ENCODE data around the gene CLCN7.
A peak's percentile ranks its signal among the peaks of the same experiment; 100 is the strongest.

The CLCN7 gene, protein sequence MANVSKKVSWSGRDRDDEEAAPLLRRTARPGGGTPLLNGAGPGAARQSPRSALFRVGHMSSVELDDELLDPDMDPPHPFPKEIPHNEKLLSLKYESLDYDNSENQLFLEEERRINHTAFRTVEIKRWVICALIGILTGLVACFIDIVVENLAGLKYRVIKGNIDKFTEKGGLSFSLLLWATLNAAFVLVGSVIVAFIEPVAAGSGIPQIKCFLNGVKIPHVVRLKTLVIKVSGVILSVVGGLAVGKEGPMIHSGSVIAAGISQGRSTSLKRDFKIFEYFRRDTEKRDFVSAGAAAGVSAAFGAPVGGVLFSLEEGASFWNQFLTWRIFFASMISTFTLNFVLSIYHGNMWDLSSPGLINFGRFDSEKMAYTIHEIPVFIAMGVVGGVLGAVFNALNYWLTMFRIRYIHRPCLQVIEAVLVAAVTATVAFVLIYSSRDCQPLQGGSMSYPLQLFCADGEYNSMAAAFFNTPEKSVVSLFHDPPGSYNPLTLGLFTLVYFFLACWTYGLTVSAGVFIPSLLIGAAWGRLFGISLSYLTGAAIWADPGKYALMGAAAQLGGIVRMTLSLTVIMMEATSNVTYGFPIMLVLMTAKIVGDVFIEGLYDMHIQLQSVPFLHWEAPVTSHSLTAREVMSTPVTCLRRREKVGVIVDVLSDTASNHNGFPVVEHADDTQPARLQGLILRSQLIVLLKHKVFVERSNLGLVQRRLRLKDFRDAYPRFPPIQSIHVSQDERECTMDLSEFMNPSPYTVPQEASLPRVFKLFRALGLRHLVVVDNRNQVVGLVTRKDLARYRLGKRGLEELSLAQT

DNA sequence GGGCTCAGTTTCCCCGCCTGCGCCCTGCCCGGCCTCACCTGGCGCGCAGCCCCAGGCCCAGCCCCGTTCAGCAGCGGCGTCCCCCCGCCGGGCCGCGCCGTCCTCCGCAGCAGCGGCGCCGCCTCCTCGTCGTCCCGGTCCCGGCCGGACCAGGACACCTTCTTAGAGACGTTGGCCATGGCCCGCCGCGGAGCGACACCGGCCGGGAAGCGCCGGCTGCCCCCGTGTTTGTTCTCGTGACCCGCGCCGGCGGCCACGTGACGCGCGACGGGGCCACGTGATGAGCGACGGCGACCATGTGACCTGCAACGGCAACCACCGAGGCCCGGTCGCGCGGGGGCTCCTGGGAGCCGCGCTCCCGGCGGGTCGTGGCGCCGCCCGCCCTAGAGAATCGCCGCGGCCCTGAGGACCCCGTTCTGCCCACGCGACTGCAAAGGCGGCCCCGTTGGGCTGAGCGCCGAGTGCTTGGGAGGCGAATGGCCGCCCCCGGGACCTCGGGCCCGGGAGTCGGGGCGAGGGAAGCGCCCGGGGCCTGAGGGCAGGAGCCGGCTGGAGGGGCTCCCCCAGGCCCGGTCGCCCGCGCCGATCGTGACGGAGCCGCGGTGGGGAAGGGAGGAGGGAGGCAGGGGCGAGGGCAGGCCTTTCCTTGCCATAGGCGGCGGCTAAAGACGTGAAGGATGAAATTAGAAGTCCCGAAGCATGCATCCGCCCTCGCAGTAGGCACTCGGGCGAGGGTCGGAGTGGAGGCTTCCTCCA lies at the start of gene CLCN7:
TSS of gene CLCN7 (minus strand) at position 233 of the 756 bp plus-strand sequence. CDS start at position 179, 54 bp downstream.
- DNase-seq (ENCODE audit: low spot score): peak; percentile 87

GRCh38 chr16:1524366-1524765 lies 49.5 kb upstream of the CLCN7 start:
- DNase-seq (ENCODE audit: low spot score): no peak

DNA sequence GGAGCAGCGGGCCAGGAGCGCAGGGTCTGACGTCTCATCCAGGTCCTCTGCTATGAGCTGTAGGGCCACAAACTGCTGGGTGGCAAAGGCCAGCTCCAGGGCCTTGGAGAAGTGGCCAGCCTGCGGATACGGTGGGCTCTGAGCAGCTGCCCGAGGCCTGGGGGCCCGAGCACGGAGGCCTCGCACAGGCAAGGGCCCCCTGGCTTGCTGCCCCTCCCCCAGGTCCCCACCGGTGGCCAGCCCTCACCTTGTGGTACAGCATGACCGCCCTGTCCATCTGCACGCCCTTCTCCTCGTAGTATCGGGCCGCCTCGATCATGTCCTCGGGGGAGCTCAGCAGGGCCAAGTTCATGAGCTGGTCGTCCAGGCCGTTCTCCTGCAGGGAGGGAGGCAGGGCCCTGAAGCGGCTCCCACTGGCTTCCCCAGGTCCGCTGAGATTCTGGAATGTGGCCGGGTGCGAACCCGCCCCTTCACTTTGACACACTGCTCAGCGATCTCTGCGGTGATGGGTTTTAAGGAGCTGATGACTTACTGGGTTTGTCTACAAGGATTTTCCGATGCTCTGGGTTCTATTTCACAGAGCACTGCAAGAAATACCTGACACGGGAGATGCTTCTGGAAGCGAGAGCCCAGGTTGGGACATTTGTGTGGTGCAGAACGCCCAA lies 48.9 kb upstream of the CLCN7 start:
- DNase-seq (ENCODE audit: low spot score): no peak

DNA sequence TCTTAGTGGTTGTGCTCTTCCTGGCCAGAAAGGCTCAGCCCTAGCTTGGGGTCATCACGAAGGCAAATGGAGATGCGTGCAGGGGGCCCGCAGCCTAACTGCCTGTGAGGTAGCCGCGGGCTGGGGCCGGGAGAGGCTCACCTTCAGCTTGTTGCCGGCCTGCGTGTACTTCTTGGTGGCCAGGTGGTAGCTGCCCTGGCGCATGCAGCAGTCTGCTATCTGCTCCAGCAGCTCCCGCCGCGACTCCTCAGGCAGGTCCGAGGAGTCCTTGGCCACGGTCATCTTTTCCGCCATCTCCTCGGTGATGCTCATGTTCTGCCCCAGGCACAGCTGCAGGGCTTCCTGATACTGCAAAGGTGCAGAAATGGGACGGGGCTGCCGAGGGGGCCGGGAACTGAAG lies 45.6 kb upstream of the CLCN7 start:
- DNase-seq (ENCODE audit: low spot score): no peak

DNA sequence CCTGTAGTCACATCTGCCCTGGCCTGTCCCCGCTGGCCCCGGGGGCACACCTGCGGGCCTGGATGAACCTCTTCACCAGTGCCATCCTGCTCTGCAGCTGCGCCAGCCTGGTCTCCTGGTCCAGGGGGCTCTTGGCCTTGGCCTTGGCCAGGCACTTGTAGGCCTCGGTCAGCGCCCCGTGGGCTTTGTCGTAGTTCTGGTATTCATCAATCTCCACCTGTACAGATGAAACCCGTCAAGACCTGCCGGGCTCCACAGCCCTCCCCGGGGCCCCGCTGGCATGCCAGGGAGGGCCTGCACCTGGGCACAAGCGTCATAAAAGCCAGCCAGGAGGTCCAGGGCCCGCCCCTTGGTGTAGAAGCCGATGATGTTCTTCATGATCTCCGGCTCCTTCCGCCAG lies 45.0 kb upstream of the CLCN7 start:
- no peak for DNase-seq (ENCODE audit: low spot score)

- no peak for DNase-seq (ENCODE audit: low spot score)
Measured at GRCh38 chr16:1518626-1519135, 43.9 kb upstream of the CLCN7 start.

DNA sequence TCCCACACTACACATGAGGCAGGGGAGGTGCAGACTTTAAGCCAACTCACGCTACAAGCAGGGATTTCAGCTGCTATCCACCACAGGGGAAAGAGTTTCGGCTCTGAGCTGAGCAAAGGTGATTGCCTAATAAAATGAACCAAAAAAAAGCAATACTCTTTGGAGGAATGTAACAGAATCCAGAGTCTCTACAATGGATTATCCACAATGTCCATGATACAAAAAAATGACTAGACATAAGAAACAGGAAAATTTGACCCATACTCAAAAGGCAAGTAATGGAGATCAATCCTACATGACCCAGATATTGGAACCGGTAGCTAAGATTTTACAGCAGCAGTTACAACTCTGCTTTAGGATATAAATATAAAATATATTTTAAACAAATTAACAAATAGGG lies 39.7 kb upstream of the CLCN7 start:
- DNase-seq (ENCODE audit: low spot score): no peak

DNA sequence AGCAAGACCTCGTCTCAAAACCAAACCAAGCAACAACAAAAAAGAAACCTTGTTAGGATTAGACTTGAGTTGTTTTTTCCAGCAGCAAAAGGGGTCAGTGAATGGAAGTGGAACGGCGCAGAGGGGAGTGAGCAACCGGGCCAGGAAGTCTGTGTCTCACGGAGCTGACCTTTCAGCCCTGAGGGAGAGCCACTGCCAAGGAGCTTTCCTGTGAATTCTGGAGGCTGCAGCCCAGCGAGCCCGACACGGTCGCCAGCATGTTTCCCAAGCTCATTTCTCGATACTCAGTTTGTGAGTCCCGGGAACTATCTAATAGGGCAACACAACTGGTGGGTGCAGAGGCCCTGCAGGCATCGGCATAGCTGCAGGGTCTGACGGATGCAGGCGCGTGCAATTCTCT lies 37.9 kb upstream of the CLCN7 start:
- no peak for DNase-seq (ENCODE audit: low spot score)

- DNase-seq (ENCODE audit: low spot score): no peak
Measured at GRCh38 chr16:1511662-1512569, 37.1 kb upstream of the CLCN7 start.

DNA sequence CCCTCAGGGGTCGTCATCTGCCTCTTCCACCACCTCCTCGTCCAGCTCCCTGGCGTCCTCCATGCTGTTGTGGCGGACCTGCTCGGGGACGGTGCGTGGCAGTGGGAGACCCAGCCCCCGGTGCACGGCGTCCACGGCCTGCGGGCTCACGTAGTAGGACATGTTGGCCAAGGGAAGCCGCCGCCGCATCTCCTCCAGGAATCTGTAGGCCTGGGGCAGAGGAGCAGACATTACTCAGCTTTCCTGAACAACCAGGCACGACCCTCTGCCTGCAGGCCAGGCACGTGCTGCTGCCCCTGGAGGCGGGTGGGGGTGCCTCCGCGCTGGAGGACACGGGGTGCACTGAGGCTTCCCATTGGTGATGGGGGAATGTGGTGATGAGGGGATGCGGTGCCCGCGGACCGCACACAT lies 36.1 kb upstream of the CLCN7 start:
- DNase-seq (ENCODE audit: low spot score): no peak

DNA sequence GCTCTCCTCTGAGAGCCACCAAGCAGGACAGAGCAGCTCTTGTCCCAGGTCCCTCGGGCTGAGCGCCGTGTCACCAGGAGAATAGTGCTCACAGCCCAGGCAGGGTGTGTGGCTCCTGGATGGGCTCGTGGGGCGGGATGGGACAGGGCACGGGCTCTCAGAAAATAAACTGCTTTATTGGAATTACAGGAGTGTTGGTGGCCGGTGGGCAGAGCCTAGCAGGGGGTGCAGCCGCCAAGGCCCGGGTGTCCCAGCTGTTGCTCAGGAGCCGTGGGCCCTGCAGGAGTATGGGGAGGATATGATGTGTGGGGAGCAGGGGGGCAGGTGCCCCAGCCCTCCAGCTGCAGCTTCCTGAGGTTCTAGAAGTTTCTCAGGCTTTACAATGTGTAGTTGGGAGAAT lies 35.4 kb upstream of the CLCN7 start:
- DNase-seq (ENCODE audit: low spot score): no peak

DNA sequence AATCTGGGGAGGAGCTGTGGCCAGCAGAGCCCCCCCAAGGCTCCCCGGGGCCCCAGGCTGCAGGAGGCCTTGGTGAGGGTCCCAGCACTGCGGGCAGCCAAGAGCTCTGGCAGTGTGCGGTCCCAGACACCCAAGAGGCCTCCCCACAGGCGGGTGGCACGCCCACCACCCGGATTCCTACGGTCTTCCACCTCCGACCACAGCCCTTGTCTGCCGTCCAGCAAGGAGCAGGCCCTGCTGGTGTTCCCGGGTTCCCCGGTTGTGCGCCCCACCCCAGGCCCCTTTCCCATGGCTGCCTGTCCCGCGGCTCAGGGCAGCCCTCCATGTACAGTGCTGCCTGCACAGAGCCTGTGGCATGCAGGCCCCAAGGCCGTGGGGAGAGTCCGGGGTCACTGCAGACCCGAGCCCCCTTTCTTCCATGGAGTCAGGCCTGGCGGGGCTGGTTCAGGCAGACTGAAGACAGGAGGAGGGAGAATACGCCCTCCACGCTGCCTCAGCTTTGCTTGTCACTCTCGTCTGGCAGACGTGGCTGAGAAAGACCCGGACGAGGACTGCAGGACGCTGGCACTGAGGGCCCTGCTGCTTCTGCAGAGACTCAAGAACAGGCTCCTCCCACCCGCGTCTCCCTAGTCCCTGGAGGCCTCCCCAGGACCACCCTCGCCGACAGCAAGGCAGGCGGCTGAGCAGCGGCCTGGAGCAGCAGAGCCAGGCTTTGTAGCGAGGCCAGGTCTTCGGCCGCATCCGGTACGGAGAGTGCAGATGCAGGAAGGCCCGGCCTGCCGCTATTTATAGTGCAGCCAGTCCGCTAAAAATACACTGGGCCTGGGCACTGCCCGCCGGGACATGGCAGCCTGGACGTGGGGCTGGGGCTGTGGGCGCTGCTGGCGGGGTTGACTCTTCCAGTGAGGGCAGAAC lies 34.7 kb upstream of the CLCN7 start:
- no peak for DNase-seq (ENCODE audit: low spot score)

- no peak for DNase-seq (ENCODE audit: low spot score)
Measured at GRCh38 chr16:1508494-1509187, 33.8 kb upstream of the CLCN7 start.

GRCh38 chr16:1506494-1507213 lies 31.8 kb upstream of the CLCN7 start:
- DNase-seq (ENCODE audit: low spot score): no peak

DNA sequence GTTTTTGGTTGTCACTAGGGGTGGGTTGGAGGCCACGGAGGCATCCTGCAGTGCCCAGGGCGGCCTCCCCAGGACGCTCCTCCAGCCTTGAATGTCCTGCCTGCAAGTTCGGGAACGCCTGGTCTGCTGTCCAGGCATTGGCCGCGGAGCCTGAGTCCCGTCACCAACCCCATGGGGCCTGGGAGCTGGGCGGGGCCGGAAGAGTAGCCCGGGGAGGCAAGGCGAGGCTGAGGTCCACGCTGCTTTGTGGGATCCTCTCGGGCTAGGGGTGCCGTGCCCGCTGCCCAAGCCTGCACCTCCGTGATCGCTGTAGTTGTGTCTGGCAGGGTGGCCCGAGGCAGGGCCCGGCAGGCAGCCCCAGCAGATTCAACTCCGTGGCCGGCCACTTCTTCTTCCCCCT lies 31.1 kb upstream of the CLCN7 start:
- DNase-seq (ENCODE audit: low spot score): no peak

GRCh38 chr16:1505073-1505844 lies 30.4 kb upstream of the CLCN7 start:
- DNase-seq (ENCODE audit: low spot score): no peak

GRCh38 chr16:1503110-1503955 lies 28.5 kb upstream of the CLCN7 start:
- no peak for DNase-seq (ENCODE audit: low spot score)
